Stimulated activated CD4-positive, alpha-beta T cell treated with anti-CD3 and anti-CD28 coated beads, TNF-alpha, amount 100 ng/mL, for 24 hours (primary cell): ENCODE results near the gene SERPINA9.
"Not testable (repeated sequence)": the region's sequence is repeated elsewhere in the genome, so short reads cannot be mapped to it uniquely, and the experiment has no call there.

ENCODE experiments used
- DNase-seq, 3 experiments: peaks; one replicate each; pipeline ENCODE4 v3.0.0-alpha.2; 2020; ENCODE audit warnings: low read depth in 3 of 3

SERPINA9 gene

GRCh38 chr14:94476023-94476422, at the start of gene SERPINA9:
Gene SERPINA9, minus strand, starts transcription at chr14:94476197. Its CDS starts 6,357 bp downstream, at chr14:94469840.
- DNase-seq, result no peak

GRCh38 chr14:94524093-94524492, 48.1 kb upstream of the SERPINA9 start:
- no peak for DNase-seq

GRCh38 chr14:94523265-94523664, 47.3 kb upstream of the SERPINA9 start:
- DNase-seq, result no peak

GRCh38 chr14:94522115-94522724, 46.2 kb upstream of the SERPINA9 start:
- DNase-seq, result no peak

- DNase-seq, result no peak
Measured at GRCh38 chr14:94521375-94522114, 45.5 kb upstream of the SERPINA9 start.

GRCh38 chr14:94517641-94518257, 41.8 kb upstream of the SERPINA9 start:
- DNase-seq, result no peak

GRCh38 chr14:94517248-94517640, 41.2 kb upstream of the SERPINA9 start:
- no peak for DNase-seq

GRCh38 chr14:94515856-94516255, 39.9 kb upstream of the SERPINA9 start:
- DNase-seq, result no peak

GRCh38 chr14:94515426-94515825, 39.4 kb upstream of the SERPINA9 start:
- DNase-seq, result no peak

- no peak for DNase-seq
Measured at GRCh38 chr14:94514351-94514750, 38.4 kb upstream of the SERPINA9 start.

- DNase-seq, result not testable (repeated sequence)
Measured at GRCh38 chr14:94510481-94510880, 34.5 kb upstream of the SERPINA9 start.

- DNase-seq, result no peak
Measured at GRCh38 chr14:94509356-94509755, 33.4 kb upstream of the SERPINA9 start, which contains the start of gene SERPINA12. Gene SERPINA12, minus strand, starts transcription at chr14:94509469. Its CDS starts 11,072 bp downstream, at chr14:94498397.

GRCh38 chr14:94505641-94506040, 29.6 kb upstream of the SERPINA9 start:
- no peak for DNase-seq

GRCh38 chr14:94505206-94505605, 29.2 kb upstream of the SERPINA9 start:
- DNase-seq, result no peak

GRCh38 chr14:94501588-94502516, 25.9 kb upstream of the SERPINA9 start:
- DNase-seq, result no peak

- DNase-seq, result no peak
Measured at GRCh38 chr14:94500264-94500663, 24.3 kb upstream of the SERPINA9 start.

- DNase-seq, result no peak
Measured at GRCh38 chr14:94499673-94500072, 23.7 kb upstream of the SERPINA9 start.

GRCh38 chr14:94498215-94498614, 22.2 kb upstream of the SERPINA9 start:
- no peak for DNase-seq

GRCh38 chr14:94494085-94494484, 18.1 kb upstream of the SERPINA9 start:
- DNase-seq, result no peak

- DNase-seq, result no peak
Measured at GRCh38 chr14:94491511-94491910, 15.5 kb upstream of the SERPINA9 start.

GRCh38 chr14:94489336-94489735, 13.3 kb upstream of the SERPINA9 start:
- DNase-seq, result no peak

- no peak for DNase-seq
Measured at GRCh38 chr14:94486883-94487282, 10.9 kb upstream of the SERPINA9 start.
